ENCODE measurements around the gene ZNF69. TPM values are rescaled to one million over a fixed set of nuclear protein-coding genes. Genes with fewer than 3 reads are reported as not detected.

Gene ZNF69
- total RNA-seq, 6 experiments from 2014 or later = 6.1 to 10.0 (median 9.2) TPM

DNA sequence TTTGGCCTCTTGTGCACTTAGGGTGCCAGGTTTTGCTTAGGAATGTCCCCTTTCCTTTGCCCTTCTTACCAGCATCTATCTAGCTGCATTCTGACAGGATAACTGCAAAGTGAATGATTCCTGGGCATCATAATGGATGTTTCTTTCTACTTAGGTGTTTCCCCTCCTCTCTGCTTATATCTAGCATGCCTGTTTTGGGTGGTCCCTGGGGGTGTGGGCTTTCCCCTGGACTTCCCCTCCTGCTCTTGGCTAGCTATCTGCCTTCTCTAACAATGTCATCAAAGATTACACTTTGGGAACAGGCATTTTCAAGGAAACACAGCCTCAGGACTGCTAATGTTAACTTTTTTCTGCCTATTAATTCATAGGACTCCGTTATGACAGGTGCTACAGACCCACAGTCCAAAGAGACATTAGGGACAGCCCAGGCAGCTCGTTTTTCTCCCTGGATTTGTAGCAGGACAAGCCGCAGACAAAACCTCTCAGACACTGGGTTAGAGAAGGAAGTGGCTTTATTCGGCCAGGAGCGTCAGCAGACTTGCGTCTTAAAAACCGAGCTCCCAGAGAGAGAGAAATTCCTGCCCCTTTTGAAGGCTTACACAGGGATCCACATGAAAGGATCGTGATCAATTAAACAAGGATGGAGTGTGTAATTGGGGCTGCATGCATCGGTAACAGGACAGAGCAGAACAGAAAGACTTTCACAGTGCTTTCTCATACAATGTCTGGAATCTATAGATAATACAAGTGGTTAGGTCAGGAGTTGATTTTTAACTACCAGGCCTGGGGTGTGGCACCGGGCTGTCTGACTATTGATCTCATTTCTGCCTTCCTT is 54.6 kb downstream of the ZNF69 start:
- DNase-seq (no peak), ATAC-seq (no peak)
- H3K4me3 ChIP-seq = no peak overlapping the region
- 98% methylated on average over 4 of the region's 10 CpGs for WGBS (ENCODE audit: insufficient coverage, low coverage, low lambda C conversion rate, missing lambda C conversion rate)
- TF ChIP-seq, protein P1, sequence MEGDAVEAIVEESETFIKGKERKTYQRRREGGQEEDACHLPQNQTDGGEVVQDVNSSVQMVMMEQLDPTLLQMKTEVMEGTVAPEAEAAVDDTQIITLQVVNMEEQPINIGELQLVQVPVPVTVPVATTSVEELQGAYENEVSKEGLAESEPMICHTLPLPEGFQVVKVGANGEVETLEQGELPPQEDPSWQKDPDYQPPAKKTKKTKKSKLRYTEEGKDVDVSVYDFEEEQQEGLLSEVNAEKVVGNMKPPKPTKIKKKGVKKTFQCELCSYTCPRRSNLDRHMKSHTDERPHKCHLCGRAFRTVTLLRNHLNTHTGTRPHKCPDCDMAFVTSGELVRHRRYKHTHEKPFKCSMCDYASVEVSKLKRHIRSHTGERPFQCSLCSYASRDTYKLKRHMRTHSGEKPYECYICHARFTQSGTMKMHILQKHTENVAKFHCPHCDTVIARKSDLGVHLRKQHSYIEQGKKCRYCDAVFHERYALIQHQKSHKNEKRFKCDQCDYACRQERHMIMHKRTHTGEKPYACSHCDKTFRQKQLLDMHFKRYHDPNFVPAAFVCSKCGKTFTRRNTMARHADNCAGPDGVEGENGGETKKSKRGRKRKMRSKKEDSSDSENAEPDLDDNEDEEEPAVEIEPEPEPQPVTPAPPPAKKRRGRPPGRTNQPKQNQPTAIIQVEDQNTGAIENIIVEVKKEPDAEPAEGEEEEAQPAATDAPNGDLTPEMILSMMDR (IDR thresholded peaks at IDR 0.05) = no peak
- TF ChIP-seq POLR2A (IDR thresholded peaks at IDR 0.05) = no peak
- H3K4me1 ChIP-seq = no peaks in the 10 kb centered on the region
- peaks cover 0 to 38% (median 4%) of the 10 kb centered on the region in 4 donors for H3K36me3 ChIP-seq
- peaks cover 4 to 46% (median 17%) of the 10 kb centered on the region in 4 donors for H3K9me3 ChIP-seq
- no peaks in the 10 kb centered on the region for H3K27me3 ChIP-seq
- intact Hi-C loops (cut with DNase I) = no loop called here
- no peak overlapping the region for H3K27ac ChIP-seq

- Histone ChIP-seq H3K27me3 (no peaks in the 10 kb centered on the region), H3K4me1 (no peaks in the 10 kb centered on the region), H3K36me3 (peaks cover 0 to 43% (median 10%) of the 10 kb centered on the region in 4 donors), H3K27ac (no peak overlapping the region), H3K4me3 (no peak overlapping the region), H3K9me3 (peaks cover 4 to 49% (median 19%) of the 10 kb centered on the region in 4 donors)
- intact Hi-C loops (cut with DNase I) = no loop called here
- DNase-seq = no peak
- no peak for ATAC-seq
- no peak for TF ChIP-seq POLR2A (IDR thresholded peaks at IDR 0.05)
- TF ChIP-seq, protein P1 (IDR thresholded peaks at IDR 0.05) = no peak
Measured at GRCh38 chr19:11942843-11943108, 55.2 kb downstream of the ZNF69 start.

DNA sequence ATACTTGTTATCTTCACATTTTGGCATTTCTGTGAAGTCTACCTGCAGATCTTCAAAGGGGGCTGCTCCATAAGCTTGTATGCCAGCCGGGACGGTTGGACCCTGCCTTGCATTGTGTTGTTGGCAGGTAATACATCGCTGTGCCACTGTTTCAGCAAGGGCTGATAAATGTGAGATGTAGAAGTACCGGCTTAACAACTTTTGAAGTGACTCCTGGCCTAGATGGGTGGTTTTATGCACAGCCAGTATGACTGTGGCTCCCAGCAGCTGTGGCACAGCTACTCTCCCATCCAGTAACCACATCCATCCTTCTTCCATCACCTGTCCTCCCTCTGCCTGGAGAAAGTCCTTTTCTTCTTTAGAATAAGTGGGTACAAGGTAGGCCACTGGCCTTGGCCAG is 57.1 kb downstream of the ZNF69 start:
- intact Hi-C loops (cut with DNase I) = no loop called here
- no peak overlapping the region for H3K4me3 ChIP-seq
- ATAC-seq (no peak), DNase-seq (no peak)
- TF ChIP-seq, protein P1 (IDR thresholded peaks at IDR 0.05) = no peak
- no peak for TF ChIP-seq POLR2A (IDR thresholded peaks at IDR 0.05)
- H3K27me3 ChIP-seq = no peaks in the 10 kb centered on the region
- H3K4me1 ChIP-seq = no peaks in the 10 kb centered on the region
- 100% methylated on average over 2 of the region's 4 CpGs for WGBS (ENCODE audit: insufficient coverage, low coverage, low lambda C conversion rate, missing lambda C conversion rate)
- H3K27ac ChIP-seq = no peak overlapping the region
- peaks cover 0 to 58% (median 18%) of the 10 kb centered on the region in 4 donors for H3K36me3 ChIP-seq
- peaks cover 4 to 62% (median 26%) of the 10 kb centered on the region in 4 donors for H3K9me3 ChIP-seq

GRCh38 chr19:11948646-11949045 is 61.1 kb downstream of the ZNF69 start:
- 98% methylated on average over 3 of the region's 3 CpGs for WGBS (ENCODE audit: insufficient coverage, low coverage, low lambda C conversion rate, missing lambda C conversion rate)
- intact Hi-C loops (cut with DNase I) = no loop called here
- Histone ChIP-seq H3K27ac (no peak overlapping the region), H3K4me1 (no peaks in the 10 kb centered on the region), H3K9me3 (peaks cover 12 to 76% (median 44%) of the 10 kb centered on the region in 4 donors), H3K4me3 (no peak overlapping the region), H3K27me3 (no peaks in the 10 kb centered on the region), H3K36me3 (peaks cover 0 to 40% (median 18%) of the 10 kb centered on the region in 4 donors)
- ATAC-seq (no peak), DNase-seq (no peak)
- TF ChIP-seq, protein P1 (IDR thresholded peaks at IDR 0.05) = no peak
